Ureter (tissue), 1 donor: ENCODE data around the gene PFKFB3. TPM values are rescaled to one million over a fixed set of nuclear protein-coding genes. Genes with fewer than 3 reads are reported as not detected.
A peak's percentile ranks its signal among the peaks of the same experiment; 100 is the strongest.
"Not testable (repeated sequence)": the region's sequence is repeated elsewhere in the genome, so short reads cannot be mapped to it uniquely, and the experiment has no call there.

Source experiments
- DNase-seq: peaks from one replicate; pipeline ENCODE4 v3.0.0-alpha.2; 2020; ENCODE audit warnings: low spot score
- total RNA-seq: library from RNA; stranded (reverse); gene quantifications from one replicate; pipeline ENCODE4 v1.2.4, GENCODE V29; 2023
- donor health status: DM: yes; HTN: yes; CAD: no.

PFKFB3 gene
- total RNA-seq, 1 donor from 2014 or later, result 62.2 TPM

DNA sequence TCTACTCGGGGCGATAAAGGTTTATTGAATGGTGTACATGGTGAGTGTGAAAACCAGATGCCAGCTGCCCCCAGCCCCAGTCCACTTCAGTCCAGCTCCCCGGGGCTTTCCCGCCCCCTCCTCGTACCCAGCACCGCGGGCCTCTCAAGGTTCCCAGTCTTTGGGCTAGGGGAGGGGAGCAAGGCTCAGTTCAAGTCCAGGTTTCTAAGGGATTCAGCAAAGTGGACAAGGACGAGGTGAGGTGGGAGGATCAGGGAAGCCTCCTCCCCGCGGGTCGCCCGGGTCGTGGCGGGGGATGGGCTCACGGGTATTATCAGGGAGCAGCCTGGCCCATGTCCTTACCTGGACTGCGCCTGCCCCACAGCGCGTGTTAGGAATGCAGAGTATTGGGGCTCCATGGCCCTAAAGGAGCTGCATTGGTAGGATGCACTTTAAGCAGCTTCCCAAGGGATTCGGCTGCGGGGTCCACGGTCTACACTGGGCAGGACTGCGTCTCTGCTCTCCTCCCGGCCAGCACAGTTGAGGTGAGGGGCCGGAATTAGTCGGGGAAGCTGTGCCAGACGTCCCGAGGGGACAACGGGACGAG, 541 bp upstream of the PFKFB3 start:
- no peak for DNase-seq

- no peak for DNase-seq
Measured at GRCh38 chr10:6203331-6204062, 765 bp downstream of the PFKFB3 start.

GRCh38 chr10:6204063-6204340, 1.3 kb downstream of the PFKFB3 start:
- DNase-seq, result no peak

DNA sequence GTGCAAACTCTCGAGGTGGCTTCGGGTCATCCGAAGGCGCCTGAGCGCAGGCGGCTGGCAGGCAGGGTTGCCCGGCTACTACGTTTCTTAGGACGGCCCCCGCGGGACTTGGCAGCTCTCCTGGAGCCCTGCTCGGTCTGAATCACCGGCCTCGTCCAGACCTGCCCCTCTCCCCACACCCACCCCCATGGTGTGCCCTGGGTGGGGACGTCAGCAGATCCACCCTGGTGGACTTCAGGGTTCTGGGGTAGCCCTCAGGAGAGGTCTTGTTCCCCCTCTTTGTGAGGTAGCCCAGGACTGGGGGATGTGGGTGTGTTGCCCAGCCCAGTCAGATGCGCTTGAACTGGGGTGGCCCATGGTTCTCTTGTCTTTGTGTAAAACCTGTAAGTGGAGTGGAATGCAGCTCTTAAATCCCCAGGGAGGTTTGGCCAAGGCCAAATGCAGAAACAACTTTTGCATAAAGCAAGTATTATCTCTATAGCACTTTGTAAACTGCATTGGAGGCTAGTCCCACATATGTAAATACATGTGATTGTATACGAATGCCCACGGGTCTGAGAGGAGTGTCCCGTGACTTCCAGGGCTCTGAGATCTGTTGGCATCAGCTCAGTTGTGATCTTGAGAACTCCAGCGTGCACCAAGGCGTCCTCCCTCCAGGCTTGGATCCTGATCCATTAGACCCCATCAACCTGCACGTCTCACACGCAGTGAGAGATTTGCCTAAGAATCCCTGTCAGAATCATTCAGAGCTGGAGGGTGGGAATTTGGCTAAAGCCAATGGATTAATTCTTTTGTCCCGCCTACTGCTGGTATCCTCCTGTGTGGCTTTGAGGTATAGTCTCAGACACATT, 1.8 kb downstream of the PFKFB3 start:
- DNase-seq, result peak; percentile 78

DNA sequence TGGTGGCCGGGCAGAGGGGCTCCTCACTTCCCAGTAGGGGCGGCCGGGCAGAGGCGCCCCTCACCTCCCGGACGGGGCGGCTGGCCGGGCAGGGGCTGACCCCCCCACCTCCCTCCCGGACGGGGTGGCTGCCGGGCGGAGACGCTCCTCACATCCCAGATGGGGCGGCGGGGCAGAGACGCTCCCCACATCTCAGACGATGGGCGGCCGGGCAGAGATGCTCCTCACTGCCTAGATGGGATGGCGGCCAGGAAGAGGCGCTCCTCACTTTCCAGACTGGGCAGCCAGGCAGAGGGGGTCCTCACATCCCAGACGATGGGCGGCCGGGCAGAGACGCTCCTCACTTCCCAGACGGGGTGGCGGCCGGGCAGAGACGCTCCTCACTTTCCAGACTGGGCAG, 3.8 kb downstream of the PFKFB3 start:
- DNase-seq, result not testable (repeated sequence)

GRCh38 chr10:6207658-6208057, 4.9 kb downstream of the PFKFB3 start:
- DNase-seq, result no peak

- DNase-seq, result no peak
Measured at GRCh38 chr10:6208799-6209235, 6.1 kb downstream of the PFKFB3 start.

DNA sequence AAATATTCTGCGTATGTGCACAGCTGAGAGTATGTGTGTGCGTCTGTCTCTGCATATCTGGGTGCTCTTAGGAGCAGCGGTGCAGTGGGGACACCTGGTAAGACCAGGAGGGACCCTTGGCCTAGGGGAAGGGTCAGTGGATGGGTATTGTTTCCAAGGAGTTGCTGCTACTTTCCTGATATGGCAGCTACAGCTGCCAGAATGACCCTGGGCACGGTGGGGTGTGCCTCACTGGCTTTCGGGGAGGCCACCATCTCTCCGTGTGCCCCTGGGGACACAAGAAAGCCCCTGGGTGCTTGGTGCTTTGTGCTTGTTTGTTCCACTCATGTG, 8.6 kb downstream of the PFKFB3 start:
- no peak for DNase-seq

DNA sequence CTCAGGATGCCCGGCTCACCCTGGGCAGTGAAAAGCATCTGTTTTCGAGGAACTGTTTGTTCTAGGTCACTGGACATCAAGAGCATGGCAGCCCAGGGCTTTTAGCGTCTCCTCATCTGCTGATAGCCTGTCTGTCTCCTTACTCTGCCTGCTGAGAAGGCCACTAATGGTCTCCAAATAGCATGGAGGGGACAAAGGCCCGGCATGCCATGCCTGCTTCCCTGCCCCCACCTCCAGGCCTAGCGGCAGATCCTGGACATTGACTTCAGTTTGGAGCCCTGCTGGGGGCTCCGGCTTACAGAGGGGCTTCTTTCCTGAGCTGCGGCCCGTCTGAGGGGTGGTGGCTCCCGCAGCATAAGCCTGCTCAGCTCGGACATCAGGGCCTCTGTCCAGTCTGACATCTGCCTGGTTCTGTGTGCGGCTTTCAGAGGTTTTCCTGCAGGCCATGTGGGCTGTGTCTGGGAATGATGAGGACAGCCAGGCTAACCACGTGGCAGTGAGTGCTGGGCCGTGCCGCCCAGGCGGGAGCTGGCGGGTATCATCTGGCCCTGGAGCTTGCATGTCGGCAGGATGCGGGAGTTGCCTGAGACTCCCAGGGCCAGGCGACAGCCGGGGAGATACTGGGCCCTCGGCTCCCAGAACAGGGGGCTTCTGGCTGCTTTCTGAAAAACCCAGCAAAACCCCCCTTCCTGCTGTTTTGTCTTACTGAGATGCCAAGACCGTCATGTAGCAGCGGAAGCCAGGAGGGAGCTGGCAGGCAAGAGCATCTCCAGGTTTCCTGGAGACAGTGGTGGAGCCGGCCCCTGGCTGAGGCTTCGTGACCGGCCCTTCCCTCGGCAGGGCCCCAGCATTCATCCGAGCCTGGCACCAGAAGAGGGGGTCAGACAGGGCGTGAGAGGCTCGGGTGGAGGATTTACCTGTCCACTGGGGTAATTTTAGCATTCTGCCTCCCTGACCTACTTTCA, 9.2 kb downstream of the PFKFB3 start:
- DNase-seq, result no peak

GRCh38 chr10:6212806-6213205, 10.1 kb downstream of the PFKFB3 start:
- DNase-seq, result no peak

GRCh38 chr10:6213257-6213905, 10.6 kb downstream of the PFKFB3 start:
- DNase-seq, result no peak

GRCh38 chr10:6213908-6214307, 11.2 kb downstream of the PFKFB3 start:
- no peak for DNase-seq

GRCh38 chr10:6214612-6215011, 11.9 kb downstream of the PFKFB3 start:
- no peak for DNase-seq

GRCh38 chr10:6215241-6215640, 12.5 kb downstream of the PFKFB3 start:
- no peak for DNase-seq

DNA sequence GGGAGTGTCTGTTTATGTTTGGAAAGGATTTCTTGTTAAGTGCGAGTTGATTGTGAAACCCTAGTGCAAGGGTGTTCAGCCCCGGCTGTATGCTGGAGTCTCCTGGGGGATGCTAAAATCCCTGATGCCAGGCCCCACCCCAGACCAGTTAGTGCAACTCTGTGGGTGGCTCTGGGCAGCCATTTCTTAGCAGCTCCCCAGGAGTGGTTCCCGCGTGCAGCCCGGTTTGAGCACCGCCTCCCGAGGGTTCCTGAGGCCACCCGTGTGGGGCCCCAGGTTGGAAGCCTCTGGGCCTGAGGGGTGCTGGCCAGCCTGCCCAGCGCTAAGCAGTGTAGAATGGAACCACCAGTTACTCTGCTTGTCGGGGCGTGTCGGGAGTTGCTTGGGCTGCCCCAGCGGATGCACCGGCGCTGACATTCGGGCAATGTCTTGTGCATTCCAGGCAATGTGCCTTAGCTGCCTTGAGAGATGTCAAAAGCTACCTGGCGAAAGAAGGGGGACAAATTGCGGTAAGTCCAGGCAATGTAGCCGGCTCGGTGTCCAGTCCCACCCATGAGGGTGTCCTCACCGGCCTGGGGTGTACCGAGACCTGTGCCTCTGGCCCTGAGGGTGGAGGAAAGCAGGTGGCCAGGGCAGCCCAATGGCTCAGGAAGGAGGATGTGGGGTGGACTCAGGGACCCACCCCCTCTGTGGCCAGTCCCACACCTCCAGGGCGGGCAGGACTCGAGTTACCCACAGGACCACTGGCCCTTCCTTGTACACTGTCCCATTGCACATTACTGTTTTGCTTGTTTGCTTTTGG, 13.2 kb downstream of the PFKFB3 start:
- no peak for DNase-seq

DNA sequence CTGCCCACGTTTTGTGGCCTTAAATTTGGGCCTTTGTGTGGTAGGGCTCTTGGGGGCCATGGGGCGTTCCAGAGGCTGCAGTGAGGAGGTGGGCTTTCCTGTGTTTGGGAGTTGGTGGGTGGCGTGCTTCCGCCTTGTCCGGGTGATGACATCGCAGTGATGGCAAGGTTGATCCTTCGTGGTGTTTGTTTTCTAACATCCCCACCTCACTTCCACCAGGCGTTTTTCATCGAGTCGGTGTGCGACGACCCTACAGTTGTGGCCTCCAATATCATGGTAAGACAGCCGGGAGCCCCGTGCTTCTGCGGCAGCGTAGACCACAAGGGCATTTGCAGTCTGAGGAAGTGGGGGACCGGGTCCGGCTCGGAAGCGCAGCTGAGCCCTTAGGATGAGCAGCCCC, 14.2 kb downstream of the PFKFB3 start:
- DNase-seq, result no peak

DNA sequence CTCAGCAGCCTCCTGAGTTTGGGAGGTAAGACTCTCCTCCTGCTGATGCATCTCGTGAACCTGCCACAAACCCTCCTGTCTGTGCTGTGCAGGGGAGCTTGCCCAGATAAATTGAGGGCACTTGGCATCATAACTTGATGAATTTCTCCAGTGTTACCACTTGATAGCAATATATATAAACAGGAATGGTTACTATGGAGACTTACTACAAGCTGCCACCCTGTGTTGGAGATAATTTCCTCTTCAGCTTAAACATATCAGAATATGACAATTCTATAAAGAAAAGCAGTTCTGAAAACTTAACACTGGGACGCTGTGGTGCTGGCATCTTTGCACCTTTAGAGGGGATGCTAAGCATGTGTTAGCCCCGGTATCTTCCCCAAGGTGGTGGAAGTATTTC, 14.9 kb downstream of the PFKFB3 start:
- no peak for DNase-seq

DNA sequence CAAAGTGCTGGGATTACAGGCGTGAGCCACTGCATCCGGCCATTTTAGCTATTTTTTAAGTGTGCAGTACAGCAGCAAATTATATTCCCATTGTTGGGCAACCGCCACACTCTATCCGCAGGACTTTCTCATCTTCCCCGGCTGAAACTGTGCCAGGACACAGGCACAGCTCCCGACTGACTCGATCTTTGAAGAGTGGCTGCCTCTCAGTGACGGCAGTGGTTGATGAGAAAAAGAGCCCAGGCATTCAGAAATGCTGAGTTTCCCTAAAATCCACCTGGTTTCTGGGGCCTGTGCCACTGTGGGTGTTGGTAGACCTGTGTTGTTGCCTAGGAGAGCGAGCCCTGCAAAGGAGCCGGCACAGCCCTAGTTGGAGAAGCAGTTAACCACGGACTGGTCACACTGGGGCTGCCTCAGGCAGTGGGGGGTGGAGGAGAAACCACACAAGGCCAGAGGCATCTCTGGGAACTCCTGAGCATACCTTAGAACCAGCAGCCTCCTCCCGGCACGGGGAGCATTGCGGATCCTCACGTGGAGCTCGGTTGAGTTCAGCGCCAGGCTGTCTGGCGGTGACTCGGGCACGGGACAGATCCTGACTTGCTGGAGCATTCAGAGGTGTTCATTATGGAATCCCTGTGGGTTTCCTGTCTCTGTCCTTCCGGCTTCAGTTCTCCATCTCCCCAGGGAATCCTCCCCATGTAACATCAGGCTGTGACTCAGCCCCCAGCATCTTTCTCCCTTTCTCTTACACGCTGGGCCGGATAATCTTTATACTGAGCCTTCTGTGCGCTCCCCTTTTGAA, 16.2 kb downstream of the PFKFB3 start:
- no peak for DNase-seq

DNA sequence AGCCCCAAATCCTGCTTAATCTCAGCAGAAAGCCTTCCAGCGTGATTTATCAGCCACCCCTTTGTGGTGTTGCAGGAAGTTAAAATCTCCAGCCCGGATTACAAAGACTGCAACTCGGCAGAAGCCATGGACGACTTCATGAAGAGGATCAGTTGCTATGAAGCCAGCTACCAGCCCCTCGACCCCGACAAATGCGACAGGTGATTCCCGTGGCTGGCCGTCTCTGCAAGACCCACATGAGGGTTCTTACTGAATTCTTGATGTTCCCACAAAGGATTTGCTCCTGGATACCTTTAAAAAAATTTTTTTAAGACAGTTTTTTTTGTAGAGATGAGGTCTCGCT, 16.7 kb downstream of the PFKFB3 start:
- no peak for DNase-seq
